ENCODE results near the gene FAM25A. TPM values are rescaled to one million over a fixed set of nuclear protein-coding genes. Genes with fewer than 3 reads are reported as not detected.
"Not testable (repeated sequence)": the region's sequence is repeated elsewhere in the genome, so short reads cannot be mapped to it uniquely, and the experiment has no call there.

FAM25A gene
- polyA plus RNA-seq, 1 of the 3 experiments (the other 2 are of a cell fraction) = not detected

DNA sequence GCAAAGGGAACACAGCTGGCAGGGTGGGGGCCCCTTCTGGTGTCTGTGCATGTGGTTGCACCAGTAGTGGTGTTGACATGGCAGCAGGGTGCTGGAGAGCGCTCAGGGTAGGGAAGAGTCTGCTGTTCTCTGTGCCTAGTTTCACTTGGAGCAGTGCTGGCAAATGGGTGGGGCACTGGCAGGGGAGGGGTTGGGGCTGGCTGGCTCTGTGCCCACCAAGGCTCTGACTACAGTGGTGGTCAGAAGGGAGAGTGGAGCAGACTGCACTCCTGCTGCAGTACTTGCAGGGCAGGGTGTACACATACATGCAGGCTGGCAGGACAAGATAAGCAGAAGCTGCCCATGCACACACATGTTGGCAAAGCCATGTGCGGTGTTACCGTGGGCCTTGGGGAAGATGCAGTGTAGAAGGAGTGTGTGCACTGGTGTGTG, 18.2 kb downstream of the FAM25A start:
- Histone ChIP-seq H3K27ac (ENCODE audit: low read depth in 2 of 2, low read length in 1 of 2) (no peak overlapping the region), H3K9me3 (no peaks in the 10 kb centered on the region), H2AFZ (ENCODE audit: low read depth) (no peak overlapping the region), H3K36me3 (replicated peaks in 1 of 2; ENCODE audit: control insufficient read depth in 1 of 2, insufficient read depth in 2 of 2, low read length in 1 of 2) (no peaks in the 10 kb centered on the region), H4K20me1 (ENCODE audit: insufficient read depth) (no peaks in the 10 kb centered on the region), H3K4me3 (ENCODE audit: low read depth in 2 of 2, low read length in 1 of 2) (no peak overlapping the region), H3K4me2 (no peak overlapping the region), H3K4me1 (ENCODE audit: control insufficient read depth in 1 of 2, insufficient read depth in 2 of 2, low read depth in 1 of 2, low read length in 1 of 2) (no peaks in the 10 kb centered on the region), H3K9me2 (no peaks in the 10 kb centered on the region), H3K79me2 (ENCODE audit: insufficient read depth) (no peaks in the 10 kb centered on the region), H3F3A (replicated peaks; ENCODE audit: insufficient read depth) (no peaks in the 10 kb centered on the region), H3K9ac (no peak overlapping the region), H3K27me3 (ENCODE audit: insufficient read depth) (no peaks in the 10 kb centered on the region)
- DNase-seq = no peak
- ChIA-PET CTCF (interaction anchor here (1.2 kb wide), 1 partner anchor 99 kb away, joined by 4 read pairs; no protein-coding TSS in a partner anchor), POLR2A (no interaction called here)
- 78% methylated on average over 3 of the region's 3 CpGs for WGBS (ENCODE audit: low lambda C conversion rate)
- TF ChIP-seq SIN3A (IDR thresholded peaks at IDR 0.05; ENCODE audit: borderline replicate concordance, low read depth, low read length) = no peak
- no peak for TF ChIP-seq EP300 (IDR thresholded peaks at IDR 0.05; ENCODE audit: borderline replicate concordance in 1 of 2, low read depth in 1 of 2, low read length in 1 of 2)

DNA sequence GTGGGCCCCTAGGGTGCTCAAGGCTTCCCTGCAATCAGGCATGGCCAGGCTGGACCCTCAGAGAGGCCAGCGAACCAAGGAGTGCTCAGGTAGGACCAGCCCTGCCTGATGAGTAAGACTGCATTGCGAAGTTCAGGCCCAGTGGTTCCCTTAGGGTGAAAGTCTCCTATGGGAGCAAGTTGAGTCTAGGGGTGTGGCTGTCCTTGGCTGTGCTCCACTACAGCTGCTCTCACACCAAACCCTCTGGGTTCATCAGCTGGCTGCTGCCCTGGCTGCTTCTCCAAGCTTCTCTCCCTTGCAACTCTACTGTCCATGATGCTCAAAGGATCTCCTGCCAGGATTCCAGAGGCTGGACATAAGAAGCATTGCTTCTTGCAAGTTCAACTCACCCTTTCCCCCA, 18.7 kb downstream of the FAM25A start:
- DNase-seq = no peak

DNA sequence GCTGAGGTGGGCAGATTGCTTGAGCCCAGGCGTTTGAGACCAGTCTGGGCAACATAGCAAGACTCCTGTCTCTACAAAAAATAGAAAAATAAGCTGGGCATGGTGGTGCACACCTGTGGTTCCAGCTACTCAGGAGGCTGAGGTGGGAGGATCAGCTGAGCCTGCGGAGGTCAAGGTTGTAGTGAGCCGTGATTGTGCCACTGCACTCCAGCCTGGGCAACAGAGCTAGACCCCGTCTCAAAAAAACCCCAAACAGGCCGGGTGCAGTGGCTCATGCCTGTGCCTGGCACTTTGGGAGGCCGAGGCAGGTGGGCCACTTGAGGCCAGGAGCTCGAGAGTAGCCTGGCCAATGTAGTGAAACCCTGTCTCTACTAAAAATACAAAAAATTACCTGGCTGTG, 23.5 kb downstream of the FAM25A start:
- H3K4me1 ChIP-seq (ENCODE audit: control insufficient read depth in 1 of 2, insufficient read depth in 2 of 2, low read depth in 1 of 2, low read length in 1 of 2); H2AFZ ChIP-seq (ENCODE audit: low read depth); H3K9me3 ChIP-seq; H3K4me3 ChIP-seq (ENCODE audit: low read depth in 2 of 2, low read length in 1 of 2); H3K27ac ChIP-seq (ENCODE audit: low read depth in 2 of 2, low read length in 1 of 2); H3K79me2 ChIP-seq (ENCODE audit: insufficient read depth); H3K9me2 ChIP-seq; H4K20me1 ChIP-seq (ENCODE audit: insufficient read depth); H3K27me3 ChIP-seq (ENCODE audit: insufficient read depth); POLR2A ChIA-PET; H3K9ac ChIP-seq; DNase-seq; H3F3A ChIP-seq (replicated peaks; ENCODE audit: insufficient read depth); H3K4me2 ChIP-seq; CTCF ChIA-PET: not testable (repeated sequence)
- WGBS (ENCODE audit: low lambda C conversion rate) = 100% methylated on average over 2 of the region's 7 CpGs
- peaks cover 0 to 13% of the 10 kb centered on the region in 2 experiments for H3K36me3 ChIP-seq (replicated peaks in 1 of 2; ENCODE audit: control insufficient read depth in 1 of 2, insufficient read depth in 2 of 2, low read length in 1 of 2)

More for the DNA sequence above, 18.7 kb downstream of the FAM25A start:
- no peak for TF ChIP-seq NRF1 (IDR thresholded peaks at IDR 0.05; ENCODE audit: low read depth, low read length)
- TF ChIP-seq FOXJ3 (CRISPR knock-in tag; IDR thresholded peaks at IDR 0.05) = no peak
- TF ChIP-seq, protein P1, sequence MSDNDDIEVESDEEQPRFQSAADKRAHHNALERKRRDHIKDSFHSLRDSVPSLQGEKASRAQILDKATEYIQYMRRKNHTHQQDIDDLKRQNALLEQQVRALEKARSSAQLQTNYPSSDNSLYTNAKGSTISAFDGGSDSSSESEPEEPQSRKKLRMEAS (IDR thresholded peaks at IDR 0.05; ENCODE audit: low read depth) = no peak
- TF ChIP-seq, protein P2, sequence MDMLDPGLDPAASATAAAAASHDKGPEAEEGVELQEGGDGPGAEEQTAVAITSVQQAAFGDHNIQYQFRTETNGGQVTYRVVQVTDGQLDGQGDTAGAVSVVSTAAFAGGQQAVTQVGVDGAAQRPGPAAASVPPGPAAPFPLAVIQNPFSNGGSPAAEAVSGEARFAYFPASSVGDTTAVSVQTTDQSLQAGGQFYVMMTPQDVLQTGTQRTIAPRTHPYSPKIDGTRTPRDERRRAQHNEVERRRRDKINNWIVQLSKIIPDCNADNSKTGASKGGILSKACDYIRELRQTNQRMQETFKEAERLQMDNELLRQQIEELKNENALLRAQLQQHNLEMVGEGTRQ (IDR thresholded peaks at IDR 0.05; ENCODE audit: borderline replicate concordance, low read depth, low read length) = no peak
- no peak for TF ChIP-seq SIN3A (IDR thresholded peaks at IDR 0.05; ENCODE audit: borderline replicate concordance, low read depth, low read length)
- TF ChIP-seq, protein P3, sequence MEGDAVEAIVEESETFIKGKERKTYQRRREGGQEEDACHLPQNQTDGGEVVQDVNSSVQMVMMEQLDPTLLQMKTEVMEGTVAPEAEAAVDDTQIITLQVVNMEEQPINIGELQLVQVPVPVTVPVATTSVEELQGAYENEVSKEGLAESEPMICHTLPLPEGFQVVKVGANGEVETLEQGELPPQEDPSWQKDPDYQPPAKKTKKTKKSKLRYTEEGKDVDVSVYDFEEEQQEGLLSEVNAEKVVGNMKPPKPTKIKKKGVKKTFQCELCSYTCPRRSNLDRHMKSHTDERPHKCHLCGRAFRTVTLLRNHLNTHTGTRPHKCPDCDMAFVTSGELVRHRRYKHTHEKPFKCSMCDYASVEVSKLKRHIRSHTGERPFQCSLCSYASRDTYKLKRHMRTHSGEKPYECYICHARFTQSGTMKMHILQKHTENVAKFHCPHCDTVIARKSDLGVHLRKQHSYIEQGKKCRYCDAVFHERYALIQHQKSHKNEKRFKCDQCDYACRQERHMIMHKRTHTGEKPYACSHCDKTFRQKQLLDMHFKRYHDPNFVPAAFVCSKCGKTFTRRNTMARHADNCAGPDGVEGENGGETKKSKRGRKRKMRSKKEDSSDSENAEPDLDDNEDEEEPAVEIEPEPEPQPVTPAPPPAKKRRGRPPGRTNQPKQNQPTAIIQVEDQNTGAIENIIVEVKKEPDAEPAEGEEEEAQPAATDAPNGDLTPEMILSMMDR (IDR thresholded peaks at IDR 0.05) = no peak
- TF ChIP-seq FOXM1 (IDR thresholded peaks at IDR 0.05; ENCODE audit: low read depth) = no peak
- TF ChIP-seq, protein P4, sequence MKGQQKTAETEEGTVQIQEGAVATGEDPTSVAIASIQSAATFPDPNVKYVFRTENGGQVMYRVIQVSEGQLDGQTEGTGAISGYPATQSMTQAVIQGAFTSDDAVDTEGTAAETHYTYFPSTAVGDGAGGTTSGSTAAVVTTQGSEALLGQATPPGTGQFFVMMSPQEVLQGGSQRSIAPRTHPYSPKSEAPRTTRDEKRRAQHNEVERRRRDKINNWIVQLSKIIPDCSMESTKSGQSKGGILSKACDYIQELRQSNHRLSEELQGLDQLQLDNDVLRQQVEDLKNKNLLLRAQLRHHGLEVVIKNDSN (IDR thresholded peaks at IDR 0.05; ENCODE audit: borderline replicate concordance, low read depth) = no peak
- no peak for TF ChIP-seq RAD21 (IDR thresholded peaks at IDR 0.05; ENCODE audit: low read length)
- TF ChIP-seq, protein P5, sequence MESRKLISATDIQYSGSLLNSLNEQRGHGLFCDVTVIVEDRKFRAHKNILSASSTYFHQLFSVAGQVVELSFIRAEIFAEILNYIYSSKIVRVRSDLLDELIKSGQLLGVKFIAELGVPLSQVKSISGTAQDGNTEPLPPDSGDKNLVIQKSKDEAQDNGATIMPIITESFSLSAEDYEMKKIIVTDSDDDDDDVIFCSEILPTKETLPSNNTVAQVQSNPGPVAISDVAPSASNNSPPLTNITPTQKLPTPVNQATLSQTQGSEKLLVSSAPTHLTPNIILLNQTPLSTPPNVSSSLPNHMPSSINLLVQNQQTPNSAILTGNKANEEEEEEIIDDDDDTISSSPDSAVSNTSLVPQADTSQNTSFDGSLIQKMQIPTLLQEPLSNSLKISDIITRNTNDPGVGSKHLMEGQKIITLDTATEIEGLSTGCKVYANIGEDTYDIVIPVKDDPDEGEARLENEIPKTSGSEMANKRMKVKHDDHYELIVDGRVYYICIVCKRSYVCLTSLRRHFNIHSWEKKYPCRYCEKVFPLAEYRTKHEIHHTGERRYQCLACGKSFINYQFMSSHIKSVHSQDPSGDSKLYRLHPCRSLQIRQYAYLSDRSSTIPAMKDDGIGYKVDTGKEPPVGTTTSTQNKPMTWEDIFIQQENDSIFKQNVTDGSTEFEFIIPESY (IDR thresholded peaks at IDR 0.05; ENCODE audit: borderline replicate concordance, low read depth) = no peak
- no peak for TF ChIP-seq SMC3 (IDR thresholded peaks at IDR 0.05; ENCODE audit: low read depth, low read length)
- 92% methylated on average over 2 of the region's 2 CpGs for WGBS (ENCODE audit: low lambda C conversion rate)
- no peaks in the 10 kb centered on the region for H3K4me1 ChIP-seq (ENCODE audit: control insufficient read depth in 1 of 2, insufficient read depth in 2 of 2, low read depth in 1 of 2, low read length in 1 of 2)
- ChIA-PET POLR2A (no interaction called here), CTCF (interaction anchor here (1.2 kb wide), 1 partner anchor 100 kb away, joined by 4 read pairs; no protein-coding TSS in a partner anchor)
- no peak overlapping the region for H3K9ac ChIP-seq
- H3K27me3 ChIP-seq (ENCODE audit: insufficient read depth) = no peaks in the 10 kb centered on the region
- H2AFZ ChIP-seq (ENCODE audit: low read depth) = no peak overlapping the region
- no peaks in the 10 kb centered on the region for H3K79me2 ChIP-seq (ENCODE audit: insufficient read depth)
- H3K36me3 ChIP-seq (replicated peaks in 1 of 2; ENCODE audit: control insufficient read depth in 1 of 2, insufficient read depth in 2 of 2, low read length in 1 of 2) = no peaks in the 10 kb centered on the region
- H3K9me2 ChIP-seq = no peaks in the 10 kb centered on the region
- H3K4me2 ChIP-seq = no peak overlapping the region
- H3K9me3 ChIP-seq = no peaks in the 10 kb centered on the region
- H3K27ac ChIP-seq (ENCODE audit: low read depth in 2 of 2, low read length in 1 of 2) = no peak overlapping the region
- no peaks in the 10 kb centered on the region for H3F3A ChIP-seq (replicated peaks; ENCODE audit: insufficient read depth)
- H4K20me1 ChIP-seq (ENCODE audit: insufficient read depth) = no peaks in the 10 kb centered on the region
- H3K4me3 ChIP-seq (ENCODE audit: low read depth in 2 of 2, low read length in 1 of 2) = no peak overlapping the region
